ENCODE results near the gene NXN. TPM values are rescaled to one million over a fixed set of nuclear protein-coding genes. Genes with fewer than 3 reads are reported as not detected.
"Not testable (repeated sequence)": the region's sequence is repeated elsewhere in the genome, so short reads cannot be mapped to it uniquely, and the experiment has no call there.

The NXN gene
- total RNA-seq, 2 donors from 2014 or later, result 13.9 to 18.9 TPM

GRCh38 chr17:806346-806745 lies 173.2 kb downstream of the NXN start:
- Histone ChIP-seq H3K4me3 (no peak overlapping the region), H3K9me3 (no peaks in the 10 kb centered on the region), H3K36me3 (no peaks in the 10 kb centered on the region), H3K27ac (no peak overlapping the region), H3K4me1 (ENCODE audit: control insufficient read depth in 1 of 2, low read depth in 2 of 2) (no peaks in the 10 kb centered on the region), H3K27me3 (replicated peaks; ENCODE audit: insufficient read depth) (no peaks in the 10 kb centered on the region)
- no peak for TF ChIP-seq CTCF (IDR thresholded peaks at IDR 0.05)
- no peak for ATAC-seq (ENCODE audit: insufficient number of reproducible peaks, low FRiP score, low read depth)
- DNase-seq (ENCODE audit: low spot score), result no peak

GRCh38 chr17:805886-806285 lies 173.7 kb downstream of the NXN start:
- DNase-seq (ENCODE audit: low spot score); H3K36me3 ChIP-seq; H3K27me3 ChIP-seq (replicated peaks; ENCODE audit: insufficient read depth); H3K4me3 ChIP-seq; H3K27ac ChIP-seq; H3K9me3 ChIP-seq; H3K4me1 ChIP-seq (ENCODE audit: control insufficient read depth in 1 of 2, low read depth in 2 of 2); ATAC-seq (ENCODE audit: insufficient number of reproducible peaks, low FRiP score, low read depth): not testable (repeated sequence)

DNA sequence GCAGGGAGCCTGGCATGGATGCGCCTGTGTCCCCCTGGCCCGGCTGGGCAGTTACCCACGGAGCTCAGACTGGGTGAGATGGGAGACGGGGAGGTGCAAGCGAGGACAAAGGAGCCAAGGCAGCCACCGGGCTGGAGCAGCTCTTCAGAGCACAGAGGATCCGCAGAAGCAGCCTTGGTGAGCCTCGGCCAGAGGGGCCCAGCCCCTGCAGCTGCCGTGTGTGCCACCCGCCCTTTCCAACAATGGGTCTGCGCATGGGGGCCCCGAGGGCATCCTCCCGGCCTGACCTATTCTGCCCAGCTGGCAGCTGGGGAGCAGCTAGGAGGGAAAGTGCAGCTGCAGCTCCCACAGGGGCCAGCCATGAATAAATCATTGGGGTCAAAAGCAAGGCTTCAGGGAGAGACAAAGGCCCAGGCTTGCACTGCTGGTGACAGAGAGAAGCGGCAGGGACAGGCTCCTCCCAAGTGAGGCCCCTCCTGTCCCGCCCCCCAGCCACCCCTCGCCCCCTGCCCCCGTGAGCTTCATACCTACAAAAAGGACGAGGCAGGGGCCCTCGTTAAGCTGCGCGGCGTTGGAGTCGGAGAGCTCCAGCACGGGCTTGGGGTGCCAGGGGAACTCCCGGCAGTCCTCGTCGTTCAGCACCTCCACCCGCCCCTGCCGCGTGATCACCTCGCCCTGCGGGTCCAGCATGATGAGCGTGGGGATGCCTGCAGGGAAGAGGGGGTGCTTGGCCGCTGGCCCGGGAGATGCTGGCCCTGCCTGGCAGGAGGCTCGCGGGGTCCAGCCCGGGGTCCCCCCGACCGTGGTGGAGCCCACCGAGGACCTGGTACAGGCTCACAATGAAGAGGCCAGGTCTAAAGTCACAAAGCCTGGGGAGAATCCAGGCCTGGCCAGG lies 174.8 kb downstream of the NXN start:
- no peaks in the 10 kb centered on the region for H3K27me3 ChIP-seq (replicated peaks; ENCODE audit: insufficient read depth)
- H3K4me1 ChIP-seq (ENCODE audit: control insufficient read depth in 1 of 2, low read depth in 2 of 2), result no peaks in the 10 kb centered on the region
- no peaks in the 10 kb centered on the region for H3K36me3 ChIP-seq
- DNase-seq (ENCODE audit: low spot score) (no peak), ATAC-seq (ENCODE audit: insufficient number of reproducible peaks, low FRiP score, low read depth) (no peak)
- no peak overlapping the region for H3K4me3 ChIP-seq
- TF ChIP-seq CTCF (IDR thresholded peaks at IDR 0.05), result no peak
- H3K27ac ChIP-seq, result no peak overlapping the region
- no peaks in the 10 kb centered on the region for H3K9me3 ChIP-seq

DNA sequence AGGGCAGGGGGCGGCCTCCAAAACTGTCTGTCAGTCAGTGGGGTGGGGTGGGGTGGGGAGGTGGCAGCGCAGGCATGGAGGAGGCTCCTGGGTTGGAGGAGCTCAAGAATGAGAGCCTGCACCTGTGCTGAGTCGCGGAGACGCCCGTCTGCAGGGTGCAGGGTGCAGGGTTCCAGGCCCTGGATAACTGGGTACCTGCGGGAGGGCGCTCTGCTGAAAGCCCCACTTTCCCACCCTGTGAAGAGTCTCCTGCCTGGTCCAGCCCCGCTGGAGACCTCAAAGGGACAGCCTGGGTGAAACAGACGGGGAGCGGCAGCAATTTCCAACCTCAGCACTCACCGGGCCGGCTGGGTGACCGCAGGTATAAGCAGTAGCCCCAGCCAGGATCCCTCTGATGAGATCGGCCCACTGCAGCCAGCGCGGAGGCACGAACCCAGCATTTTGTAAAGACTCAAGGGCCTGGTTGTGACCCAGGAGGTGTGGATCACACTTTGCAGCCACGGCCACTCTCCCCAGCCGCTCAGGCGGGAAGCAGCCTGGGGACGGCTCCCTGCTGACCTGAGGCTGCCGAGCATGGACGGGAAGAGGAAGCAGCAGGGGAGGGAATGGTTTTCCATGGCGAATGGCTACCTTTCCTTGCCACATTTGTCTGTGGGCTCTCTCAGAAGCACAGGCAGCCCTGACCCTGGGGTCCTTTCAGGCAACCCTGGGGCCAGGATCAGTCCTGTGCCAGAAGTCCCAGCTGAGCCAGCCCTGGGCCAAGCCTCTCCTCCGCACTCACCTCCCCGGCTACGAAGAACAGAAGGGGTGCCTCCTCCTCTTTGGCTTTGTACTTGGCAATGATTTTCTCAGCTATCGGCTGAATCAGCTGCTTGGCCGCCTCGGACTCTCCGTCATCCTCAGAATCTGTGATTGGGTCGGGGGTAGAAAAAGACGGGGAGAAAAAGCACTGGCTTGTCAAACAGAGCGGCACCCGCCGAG lies 176.4 kb downstream of the NXN start:
- ATAC-seq (ENCODE audit: insufficient number of reproducible peaks, low FRiP score, low read depth), result no peak

DNA sequence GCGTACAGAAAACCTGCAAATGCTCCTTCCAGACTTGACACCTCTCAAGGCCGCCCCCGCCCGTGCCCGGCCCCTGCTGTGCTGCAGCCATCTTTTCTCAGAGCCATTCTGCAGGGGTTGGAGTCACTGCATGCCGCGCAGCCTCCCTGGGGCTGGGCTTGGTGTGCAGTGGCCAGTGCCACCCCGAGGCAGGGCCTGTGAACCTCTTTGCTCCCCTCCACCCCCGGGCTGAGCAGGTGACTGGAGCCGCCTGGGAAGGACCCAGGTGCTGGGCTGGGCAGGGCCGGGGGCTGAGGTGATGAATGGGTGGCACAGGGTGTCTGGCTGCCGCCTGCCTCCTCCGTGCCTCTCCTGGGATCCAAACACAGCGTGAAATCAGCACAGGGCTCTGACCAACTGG lies 177.1 kb downstream of the NXN start:
- H3K4me3 ChIP-seq, result no peak overlapping the region
- H3K4me1 ChIP-seq (ENCODE audit: control insufficient read depth in 1 of 2, low read depth in 2 of 2), result no peaks in the 10 kb centered on the region
- DNase-seq (ENCODE audit: low spot score) (no peak), ATAC-seq (ENCODE audit: insufficient number of reproducible peaks, low FRiP score, low read depth) (no peak)
- H3K27ac ChIP-seq, result no peak overlapping the region
- no peaks in the 10 kb centered on the region for H3K9me3 ChIP-seq
- H3K36me3 ChIP-seq, result no peaks in the 10 kb centered on the region
- no peaks in the 10 kb centered on the region for H3K27me3 ChIP-seq (replicated peaks; ENCODE audit: insufficient read depth)
- TF ChIP-seq CTCF (IDR thresholded peaks at IDR 0.05), result no peak

More for the DNA sequence above, 176.4 kb downstream of the NXN start:
- no peaks in the 10 kb centered on the region for H3K36me3 ChIP-seq
- no peaks in the 10 kb centered on the region for H3K9me3 ChIP-seq
- H3K27ac ChIP-seq, result no peak overlapping the region
- no peaks in the 10 kb centered on the region for H3K27me3 ChIP-seq (replicated peaks; ENCODE audit: insufficient read depth)
- H3K4me3 ChIP-seq, result no peak overlapping the region
- DNase-seq (ENCODE audit: low spot score), result no peak
- no peaks in the 10 kb centered on the region for H3K4me1 ChIP-seq (ENCODE audit: control insufficient read depth in 1 of 2, low read depth in 2 of 2)
- TF ChIP-seq CTCF (IDR thresholded peaks at IDR 0.05), result no peak

Data from thoracic aorta (tissue), 2 donors.